BLaER1 treated with 17β-estradiol and CSF1 and Interleukin-3, amounts not matched to agents 10 nM and 100 nM (cell line): ENCODE measurements around the gene CDH4.

Experiments
- H3K27ac ChIP-seq, 11 experiments: shearing (Covaris generic); formaldehyde crosslinking; 2 replicates each; pipeline ENCODE4 v1.8.1; 2022
- H3K27me3 ChIP-seq, 11 experiments: shearing (Covaris generic); formaldehyde crosslinking; 2 replicates each; pipeline ENCODE4 v1.8.1; 2022
- H3K36me3 ChIP-seq, 11 experiments: shearing (Covaris generic); formaldehyde crosslinking; 2 replicates each; pipeline ENCODE4 v1.8.1; 2022
- H3K4me1 ChIP-seq, 10 experiments: shearing (Covaris generic); formaldehyde crosslinking; 2 replicates each; pipeline ENCODE4 v1.8.1; 2022
- H3K4me2 ChIP-seq, 11 experiments: shearing (Covaris generic); formaldehyde crosslinking; 2 replicates each; pipeline ENCODE4 v1.8.1; 2022
- H3K4me3 ChIP-seq, 10 experiments: shearing (Covaris generic); formaldehyde crosslinking; 2 replicates each; pipeline ENCODE4 v1.8.1; 2022
- H3K9ac ChIP-seq, 11 experiments: shearing (Covaris generic); formaldehyde crosslinking; 2 replicates each; pipeline ENCODE4 v1.8.1; 2022
- H3K9me3 ChIP-seq, 11 experiments: shearing (Covaris generic); formaldehyde crosslinking; replicated peaks in 1 of 11; 2 replicates each; pipeline ENCODE4 v1.8.1; 2022
- H4K20me1 ChIP-seq, 11 experiments: shearing (Covaris generic); formaldehyde crosslinking; 2 replicates each; pipeline ENCODE4 v1.8.1; 2022
- Cebpa-rat ChIP-seq, 11 experiments: shearing (Covaris generic); IDR thresholded peaks; 2 replicates each; pipeline ENCODE4 v1.8.1; 2022

Gene CDH4

GRCh38 chr20:61668065-61668650, 416.1 kb downstream of the CDH4 start:
- TF ChIP-seq Cebpa-rat (IDR thresholded peaks at IDR 0.05): no peak
- H3K27ac ChIP-seq: peak overlapping the region in 2 of 11 experiments; percentile 29 to 31; a peak in 2 of 22 replicates
- peak overlapping the region; percentile 36 to 94 (median 80); a peak in 21 of 22 replicates for H3K4me2 ChIP-seq
- H3K9me3 ChIP-seq: no peaks in the 10 kb centered on the region
- no peaks in the 10 kb centered on the region for H3K36me3 ChIP-seq
- H3K4me1 ChIP-seq: peaks cover 25 to 66% (median 60%) of the 10 kb centered on the region in 10 experiments
- H4K20me1 ChIP-seq: no peaks in the 10 kb centered on the region; a peak in 1 of 22 replicates
- no peaks in the 10 kb centered on the region for H3K27me3 ChIP-seq
- H3K4me3 ChIP-seq: no peak overlapping the region; a peak in 1 of 20 replicates
- peak overlapping the region in 2 of 11 experiments; percentile 0 to 27; a peak in 2 of 22 replicates for H3K9ac ChIP-seq

- no peak for TF ChIP-seq Cebpa-rat (IDR thresholded peaks at IDR 0.05)
- Histone ChIP-seq H3K27me3 (no peaks in the 10 kb centered on the region), H3K4me3 (no peak overlapping the region), H3K9ac (peak overlapping the region in 2 of 11 experiments; percentile 0 to 27; a peak in 2 of 22 replicates), H3K4me2 (peak overlapping the region in 9 of 11 experiments; percentile 71 to 94 (median 81); a peak in 19 of 22 replicates), H3K4me1 (peaks cover 25 to 58% (median 55%) of the 10 kb centered on the region in 10 experiments), H3K36me3 (no peaks in the 10 kb centered on the region), H4K20me1 (no peaks in the 10 kb centered on the region), H3K9me3 (no peaks in the 10 kb centered on the region), H3K27ac (peak overlapping the region in 2 of 11 experiments; percentile 29 to 31; a peak in 3 of 22 replicates)
Observed at GRCh38 chr20:61668771-61669503, 416.9 kb downstream of the CDH4 start.

GRCh38 chr20:61670274-61670673, 418.2 kb downstream of the CDH4 start:
- Histone ChIP-seq H3K4me1 (peaks cover 25 to 45% (median 41%) of the 10 kb centered on the region in 10 experiments), H3K27ac (no peak overlapping the region), H3K9me3 (no peaks in the 10 kb centered on the region), H3K9ac (no peak overlapping the region), H3K27me3 (no peaks in the 10 kb centered on the region), H3K4me3 (no peak overlapping the region), H4K20me1 (no peaks in the 10 kb centered on the region), H3K4me2 (no peak overlapping the region), H3K36me3 (no peaks in the 10 kb centered on the region)
- TF ChIP-seq Cebpa-rat (IDR thresholded peaks at IDR 0.05): no peak

- Histone ChIP-seq H3K4me3 (no peak overlapping the region), H3K9ac (no peak overlapping the region), H3K9me3 (no peaks in the 10 kb centered on the region), H3K27ac (no peak overlapping the region), H3K27me3 (no peaks in the 10 kb centered on the region), H3K36me3 (no peaks in the 10 kb centered on the region), H3K4me2 (no peak overlapping the region), H4K20me1 (no peaks in the 10 kb centered on the region), H3K4me1 (peaks cover 19 to 32% (median 28%) of the 10 kb centered on the region in 10 experiments)
- no peak for TF ChIP-seq Cebpa-rat (IDR thresholded peaks at IDR 0.05)
Observed at GRCh38 chr20:61671559-61671958, 419.5 kb downstream of the CDH4 start.

DNA sequence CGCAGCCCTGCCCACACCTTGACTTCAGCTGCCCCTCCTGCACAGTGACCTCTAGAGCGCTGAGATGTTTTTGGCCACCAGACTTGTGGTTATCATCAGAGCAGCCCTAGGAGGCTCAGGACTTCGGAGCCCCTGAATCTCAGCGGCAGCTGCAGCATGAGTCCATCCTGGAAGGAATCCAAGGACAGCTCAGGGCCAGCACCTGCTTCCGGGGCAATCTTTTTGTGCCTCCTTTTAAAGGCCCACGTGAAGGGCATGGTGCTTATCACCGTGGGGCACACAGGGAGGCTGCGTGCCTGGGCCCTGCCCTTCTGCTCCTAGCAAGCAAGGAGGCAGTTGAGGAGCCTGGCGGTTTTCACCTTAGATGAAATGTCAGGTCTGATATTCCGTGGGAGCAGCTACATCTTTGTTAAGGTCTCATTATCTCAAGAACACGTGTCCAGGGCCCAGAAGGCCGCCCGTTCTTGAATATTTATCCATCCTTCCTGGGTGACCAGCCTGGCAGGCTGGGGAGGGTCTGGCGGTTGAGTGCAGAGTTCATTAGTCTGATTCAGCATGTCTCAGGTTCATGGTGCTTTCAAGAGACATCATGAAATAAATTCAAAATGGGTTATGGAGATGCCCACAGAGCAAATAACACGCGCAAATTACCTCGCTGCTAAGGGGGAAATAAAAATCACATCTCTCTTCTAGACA, 421.2 kb downstream of the CDH4 start:
- H3K36me3 ChIP-seq: no peaks in the 10 kb centered on the region
- H3K27me3 ChIP-seq: no peaks in the 10 kb centered on the region
- H3K27ac ChIP-seq: no peak overlapping the region
- no peak for TF ChIP-seq Cebpa-rat (IDR thresholded peaks at IDR 0.05)
- H3K4me1 ChIP-seq: peaks cover 2 to 15% (median 11%) of the 10 kb centered on the region in 10 experiments; a peak in 19 of 20 replicates
- H3K9me3 ChIP-seq: no peaks in the 10 kb centered on the region
- H3K4me2 ChIP-seq: no peak overlapping the region
- H4K20me1 ChIP-seq: no peaks in the 10 kb centered on the region
- no peak overlapping the region for H3K4me3 ChIP-seq
- H3K9ac ChIP-seq: no peak overlapping the region

DNA sequence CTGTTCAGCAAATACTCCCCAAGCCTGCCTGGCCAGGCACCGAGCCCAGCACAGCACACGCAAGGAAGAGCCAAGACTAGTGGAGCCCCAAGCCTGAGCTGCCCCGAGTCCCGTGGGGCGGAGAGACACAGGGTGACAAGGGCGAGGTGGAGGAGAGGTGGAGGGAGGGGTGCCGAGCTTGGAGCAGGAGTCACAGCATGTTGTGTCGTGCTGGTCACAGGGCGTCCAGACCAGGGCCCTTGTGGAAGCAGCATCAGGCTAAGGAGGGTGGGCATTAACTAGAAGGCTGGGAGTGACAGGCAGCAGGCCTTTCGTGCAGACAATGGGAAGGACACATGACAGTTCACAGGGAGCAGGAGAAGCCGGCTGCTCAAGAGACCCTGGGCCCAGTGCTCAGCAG, 422.1 kb downstream of the CDH4 start:
- Histone ChIP-seq H3K4me1 (peaks cover 0 to 7% (median 3%) of the 10 kb centered on the region in 10 experiments; a peak in 14 of 20 replicates), H3K27me3 (no peaks in the 10 kb centered on the region), H3K27ac (no peak overlapping the region), H3K4me3 (no peak overlapping the region), H4K20me1 (no peaks in the 10 kb centered on the region), H3K9me3 (no peaks in the 10 kb centered on the region), H3K36me3 (no peaks in the 10 kb centered on the region), H3K4me2 (no peak overlapping the region), H3K9ac (no peak overlapping the region)
- TF ChIP-seq Cebpa-rat (IDR thresholded peaks at IDR 0.05): no peak

- Histone ChIP-seq H4K20me1 (no peaks in the 10 kb centered on the region; a peak in 1 of 22 replicates), H3K4me3 (no peak overlapping the region), H3K36me3 (no peaks in the 10 kb centered on the region), H3K27me3 (no peaks in the 10 kb centered on the region), H3K4me2 (no peak overlapping the region), H3K27ac (no peak overlapping the region), H3K4me1 (peaks cover 0 to 3% (median 0%) of the 10 kb centered on the region in 10 experiments; a peak in 4 of 20 replicates), H3K9me3 (no peaks in the 10 kb centered on the region), H3K9ac (no peak overlapping the region)
- TF ChIP-seq Cebpa-rat (IDR thresholded peaks at IDR 0.05): no peak
Observed at GRCh38 chr20:61674688-61675087, 422.6 kb downstream of the CDH4 start.

- Histone ChIP-seq H3K4me2 (no peak overlapping the region), H3K36me3 (no peaks in the 10 kb centered on the region), H3K9ac (no peak overlapping the region), H3K4me3 (no peak overlapping the region), H3K4me1 (peaks cover 0 to 16% (median 10%) of the 10 kb centered on the region in 10 experiments; a peak in 13 of 20 replicates), H4K20me1 (no peaks in the 10 kb centered on the region; a peak in 2 of 22 replicates), H3K27me3 (no peaks in the 10 kb centered on the region), H3K27ac (no peak overlapping the region), H3K9me3 (no peaks in the 10 kb centered on the region)
- no peak for TF ChIP-seq Cebpa-rat (IDR thresholded peaks at IDR 0.05)
Observed at GRCh38 chr20:61677928-61678327, 425.9 kb downstream of the CDH4 start.

GRCh38 chr20:61678437-61678836, 426.4 kb downstream of the CDH4 start:
- Histone ChIP-seq H3K4me3 (no peak overlapping the region), H3K4me2 (no peak overlapping the region), H3K27ac (no peak overlapping the region), H3K4me1 (peaks cover 0 to 16% (median 10%) of the 10 kb centered on the region in 10 experiments; a peak in 13 of 20 replicates), H3K36me3 (no peaks in the 10 kb centered on the region), H3K9me3 (no peaks in the 10 kb centered on the region), H4K20me1 (no peaks in the 10 kb centered on the region; a peak in 2 of 22 replicates), H3K9ac (no peak overlapping the region), H3K27me3 (no peaks in the 10 kb centered on the region)
- no peak for TF ChIP-seq Cebpa-rat (IDR thresholded peaks at IDR 0.05)
